K562 (cell line): Measurements from ENCODE around the gene RTBDN. TPM values are rescaled to one million over a fixed set of nuclear protein-coding genes. Genes with fewer than 3 reads are reported as not detected.

Experiments used
- CXXC5 ChIP-seq: fragments of 250-450 bp; sonication (Bioruptor Pico); IDR thresholded peaks from 2 replicates; pipeline ENCODE4 v1.8.0; 2022; ENCODE audit warnings: inconsistent platforms, mild to moderate bottlenecking, moderate library complexity
- EGR1 ChIP-seq: fragments of 450-650 bp; conservative IDR thresholded peaks from 2 replicates; pipeline ENCODE4 v1.6.1; 2017; ENCODE audit warnings: mild to moderate bottlenecking
- EP300 ChIP-seq: IDR thresholded peaks from 2 replicates; pipeline ENCODE4 v1.6.1; 2012; ENCODE audit warnings: low read length, improper control_type of control experiment
- ETV6 ChIP-seq, 3 experiments: fragments of 150-350 bp in 1 of 3; sonication (generic) in 1 of 3; formaldehyde crosslinking in 1 of 3; IDR thresholded peaks; 2 replicates each; pipeline versions ENCODE4 v1.6.1 to v1.8.0; 2014 to 2022; ENCODE audit warnings: borderline replicate concordance in 2 of 3, low read depth in 2 of 3, antibody characterized with exemption in 1 of 3, low read length in 1 of 3, mild to moderate bottlenecking in 1 of 3, missing genetic modification reagents in 1 of 3
- FOXA3 ChIP-seq, 2 experiments: fragments of 450-650 bp in 1 of 2; sonication (generic) in 1 of 2; formaldehyde crosslinking; IDR thresholded peaks in 1 of 2; conservative IDR thresholded peaks in 1 of 2; 2 replicates each; pipeline versions ENCODE4 v1.4.0 to v1.8.0; 2020 to 2022; ENCODE audit warnings: mild to moderate bottlenecking in 2 of 2, missing genetic modification reagents in 1 of 2
- FOXK1 ChIP-seq: sonication (generic); formaldehyde crosslinking; IDR thresholded peaks from 2 replicates; pipeline ENCODE4 v1.8.0; 2022; ENCODE audit warnings: missing genetic modification reagents, mild to moderate bottlenecking, borderline replicate concordance
- HNRNPK ChIP-seq: fragments of 200-400 bp; formaldehyde crosslinking; IDR thresholded peaks from one replicate; pipeline ENCODE4 v1.6.1; 2018; ENCODE audit warnings: mild to moderate bottlenecking, low read depth, low read length; ENCODE audit not compliant: poor library complexity, severe bottlenecking
- KLF10 ChIP-seq: fragments of 250-450 bp; sonication (Bioruptor Pico); IDR thresholded peaks from 2 replicates; pipeline ENCODE4 v1.6.1; 2021; ENCODE audit warnings: matching md5 sums
- PHB2 ChIP-seq: fragments of 450-650 bp; IDR thresholded peaks from 2 replicates; pipeline ENCODE4 v1.6.1; 2017; ENCODE audit warnings: low read depth
- SREBF1 ChIP-seq: fragments of 150-350 bp; IDR thresholded peaks from 2 replicates; pipeline ENCODE4 v1.6.1; 2014; ENCODE audit warnings: antibody characterized with exemption, low read depth, low read length, borderline replicate concordance
- SRSF7 ChIP-seq: fragments of 200-400 bp; formaldehyde crosslinking; optimal IDR thresholded peaks from 2 replicates; pipeline ENCODE3; 2017; ENCODE audit warnings: mild to moderate bottlenecking, low read depth, low read length
- TCF7L2 ChIP-seq: fragments of 150-350 bp; IDR thresholded peaks from 2 replicates; pipeline ENCODE4 v1.6.1; 2016; ENCODE audit warnings: low read depth, mild to moderate bottlenecking, low read length, moderate library complexity
- ZFP36 ChIP-seq: fragments of 150-350 bp; IDR thresholded peaks from 2 replicates; pipeline ENCODE4 v1.6.1; 2018; ENCODE audit warnings: low read length, low read depth; ENCODE audit not compliant: partially characterized antibody
- ZNF140 ChIP-seq: fragments of 250-450 bp; sonication (Bioruptor Pico); IDR thresholded peaks from 2 replicates; pipeline ENCODE4 v1.8.0; 2021; ENCODE audit warnings: moderate library complexity, mild to moderate bottlenecking, inconsistent platforms
- ZNF280A ChIP-seq: fragments of 450-650 bp; IDR thresholded peaks from 2 replicates; pipeline ENCODE4 v1.6.1; 2018; ENCODE audit warnings: mild to moderate bottlenecking, low read depth; ENCODE audit not compliant: partially characterized antibody
- polyA plus RNA-seq, 8 experiments: library from polyadenylated mRNA; depleted of rRNA in 4 of 8; stranded (reverse) in 5 of 8; unstranded in 3 of 8; fragments of >200 nt; fragmentation: Nextera tagmentation in 2 of 8; fragmentation: Illumina TruSeq in 1 of 8; extraction: Ambion mirVana in 2 of 8; extraction: Trizol in 1 of 8; gene quantifications; 2 replicates each; pipeline versions ENCODE4 v1.2.1 to v1.2.3, GENCODE V29; 2011 to 2014; ENCODE audit warnings: inconsistent platforms in 1 of 8, missing spikeins in 1 of 8
- total RNA-seq, 7 experiments: library from RNA; depleted of rRNA in 6 of 7; stranded (reverse); fragments of >200 nt in 6 of 7; fragmentation: Illumina TruSeq in 2 of 7; extraction: Trizol in 2 of 7; gene quantifications; 2 replicates each; pipeline versions ENCODE4 v1.2.1 to v1.2.3, GENCODE V29; 2011 to 2021; ENCODE audit warnings: low replicate concordance in 1 of 7
- TF ChIP-seq, protein P1 (sequence below): fragments of 450-650 bp; IDR thresholded peaks from 2 replicates; pipeline ENCODE4 v1.6.1; 2016; ENCODE audit warnings: antibody characterized with exemption
- TF ChIP-seq, protein P2 (sequence below): fragments of 450-650 bp; IDR thresholded peaks from one replicate; pipeline ENCODE4 v1.6.1; 2018; ENCODE audit warnings: mild to moderate bottlenecking, moderate library complexity; ENCODE audit not compliant: partially characterized antibody
- TF ChIP-seq, protein P3 (sequence below): fragments of 150-350 bp; IDR thresholded peaks from 2 replicates; pipeline ENCODE4 v1.6.1; 2014; ENCODE audit warnings: low read depth, mild to moderate bottlenecking, low read length, borderline replicate concordance

Gene RTBDN
- total and polyA plus RNA-seq, 9 of the 15 experiments (the other 6 are each of a cell fraction or from before 2014, with no cell fraction given) = 0.20 to 2.3 (median 0.72) TPM; not detected in 1

GRCh38 chr19:12799742-12800465, 34.5 kb downstream of the RTBDN start (continued):
- TF ChIP-seq ZNF280A (no peak), KLF10 (no peak), SREBF1 (no peak), EP300 (peak; percentile 7; the same call in 1 of the 2 replicates), EGR1 (no peak), FOXK1 (CRISPR knock-in tag) (0 out of 2 replicates have a peak, but pooled peaks have one; percentile 58), ZNF140 (CRISPR knock-in tag) (no peak), HNRNPK (no peak), TCF7L2 (no peak), PHB2 (no peak), CXXC5 (CRISPR knock-in tag) (no peak), SRSF7 (no peak), ZFP36 (no peak), FOXA3 (CRISPR knock-in tag; conservative IDR thresholded peaks at IDR 0.05 in 1 of 2, IDR thresholded peaks at IDR 0.05 in 1 of 2) (no peak), ETV6 (IDR thresholded peaks at IDR 0.05; ENCODE audit: borderline replicate concordance in 1 of 2, low read depth in 2 of 2, low read length in 1 of 2) (no peak), ETV6 (CRISPR knock-in tag; IDR thresholded peaks at IDR 0.05; ENCODE audit: borderline replicate concordance) (no peak)
- TF ChIP-seq, protein P1, sequence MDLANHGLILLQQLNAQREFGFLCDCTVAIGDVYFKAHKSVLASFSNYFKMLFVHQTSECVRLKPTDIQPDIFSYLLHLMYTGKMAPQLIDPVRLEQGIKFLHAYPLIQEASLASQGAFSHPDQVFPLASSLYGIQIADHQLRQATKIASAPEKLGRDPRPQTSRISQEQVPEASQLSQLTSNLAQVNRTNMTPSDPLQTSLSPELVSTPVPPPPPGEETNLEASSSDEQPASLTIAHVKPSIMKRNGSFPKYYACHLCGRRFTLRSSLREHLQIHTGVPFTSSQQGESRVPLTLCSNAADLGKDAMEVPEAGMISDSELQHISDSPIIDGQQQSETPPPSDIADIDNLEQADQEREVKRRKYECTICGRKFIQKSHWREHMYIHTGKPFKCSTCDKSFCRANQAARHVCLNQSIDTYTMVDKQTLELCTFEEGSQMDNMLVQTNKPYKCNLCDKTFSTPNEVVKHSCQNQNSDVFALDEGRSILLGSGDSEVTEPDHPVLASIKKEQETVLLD = no peak
- TF ChIP-seq, protein P2, sequence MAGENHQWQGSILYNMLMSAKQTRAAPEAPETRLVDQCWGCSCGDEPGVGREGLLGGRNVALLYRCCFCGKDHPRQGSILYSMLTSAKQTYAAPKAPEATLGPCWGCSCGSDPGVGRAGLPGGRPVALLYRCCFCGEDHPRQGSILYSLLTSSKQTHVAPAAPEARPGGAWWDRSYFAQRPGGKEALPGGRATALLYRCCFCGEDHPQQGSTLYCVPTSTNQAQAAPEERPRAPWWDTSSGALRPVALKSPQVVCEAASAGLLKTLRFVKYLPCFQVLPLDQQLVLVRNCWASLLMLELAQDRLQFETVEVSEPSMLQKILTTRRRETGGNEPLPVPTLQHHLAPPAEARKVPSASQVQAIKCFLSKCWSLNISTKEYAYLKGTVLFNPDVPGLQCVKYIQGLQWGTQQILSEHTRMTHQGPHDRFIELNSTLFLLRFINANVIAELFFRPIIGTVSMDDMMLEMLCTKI = no peak
- TF ChIP-seq, protein P3, sequence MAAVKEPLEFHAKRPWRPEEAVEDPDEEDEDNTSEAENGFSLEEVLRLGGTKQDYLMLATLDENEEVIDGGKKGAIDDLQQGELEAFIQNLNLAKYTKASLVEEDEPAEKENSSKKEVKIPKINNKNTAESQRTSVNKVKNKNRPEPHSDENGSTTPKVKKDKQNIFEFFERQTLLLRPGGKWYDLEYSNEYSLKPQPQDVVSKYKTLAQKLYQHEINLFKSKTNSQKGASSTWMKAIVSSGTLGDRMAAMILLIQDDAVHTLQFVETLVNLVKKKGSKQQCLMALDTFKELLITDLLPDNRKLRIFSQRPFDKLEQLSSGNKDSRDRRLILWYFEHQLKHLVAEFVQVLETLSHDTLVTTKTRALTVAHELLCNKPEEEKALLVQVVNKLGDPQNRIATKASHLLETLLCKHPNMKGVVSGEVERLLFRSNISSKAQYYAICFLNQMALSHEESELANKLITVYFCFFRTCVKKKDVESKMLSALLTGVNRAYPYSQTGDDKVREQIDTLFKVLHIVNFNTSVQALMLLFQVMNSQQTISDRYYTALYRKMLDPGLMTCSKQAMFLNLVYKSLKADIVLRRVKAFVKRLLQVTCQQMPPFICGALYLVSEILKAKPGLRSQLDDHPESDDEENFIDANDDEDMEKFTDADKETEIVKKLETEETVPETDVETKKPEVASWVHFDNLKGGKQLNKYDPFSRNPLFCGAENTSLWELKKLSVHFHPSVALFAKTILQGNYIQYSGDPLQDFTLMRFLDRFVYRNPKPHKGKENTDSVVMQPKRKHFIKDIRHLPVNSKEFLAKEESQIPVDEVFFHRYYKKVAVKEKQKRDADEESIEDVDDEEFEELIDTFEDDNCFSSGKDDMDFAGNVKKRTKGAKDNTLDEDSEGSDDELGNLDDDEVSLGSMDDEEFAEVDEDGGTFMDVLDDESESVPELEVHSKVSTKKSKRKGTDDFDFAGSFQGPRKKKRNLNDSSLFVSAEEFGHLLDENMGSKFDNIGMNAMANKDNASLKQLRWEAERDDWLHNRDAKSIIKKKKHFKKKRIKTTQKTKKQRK = no peak
